Ovary (tissue), 9 donors: ENCODE results near the gene MDM2. TPM values are rescaled to one million over a fixed set of nuclear protein-coding genes. Genes with fewer than 3 reads are reported as not detected.

ENCODE experiments used
- DNase-seq, 5 donors: peaks; one replicate each; pipeline ENCODE4 v3.0.0-alpha.2; 2019 to 2020
- H3K27ac ChIP-seq, 2 donors: fragments of 200-600 bp; one replicate each; pipeline versions ENCODE4 v1.5.1 to v1.8.0; 2019 to 2022
- H3K27me3 ChIP-seq: fragments of 200-600 bp; one replicate; pipeline ENCODE4 v1.8.0; 2022
- H3K36me3 ChIP-seq: fragments of 200-600 bp; sonication (generic); one replicate; pipeline ENCODE4 v1.5.1; 2019
- H3K4me1 ChIP-seq: one replicate; pipeline ENCODE4 v1.8.1; 2013; ENCODE audit warnings: mild to moderate bottlenecking, moderate library complexity; ENCODE audit not compliant: insufficient read depth
- H3K4me3 ChIP-seq: fragments of 200-600 bp; sonication (generic); one replicate; pipeline ENCODE4 v1.5.1; 2017
- H3K9me3 ChIP-seq, 2 donors: fragments of 200-600 bp in 1 of 2; sonication (generic) in 1 of 2; one replicate each; pipeline versions ENCODE4 v1.5.1 to v1.8.1; 2013 to 2019; ENCODE audit warnings: mild to moderate bottlenecking in 1 of 2, moderate library complexity in 1 of 2
- EP300 ChIP-seq: sonication (generic); formaldehyde crosslinking; IDR thresholded peaks from one replicate; pipeline ENCODE4 v1.6.1; 2017; ENCODE audit warnings: antibody characterized with exemption
- POLR2A ChIP-seq: fragments of 450-650 bp; IDR thresholded peaks from one replicate; pipeline ENCODE4 v1.6.1; 2017; ENCODE audit warnings: antibody characterized with exemption, mild to moderate bottlenecking, moderate library complexity
- WGBS, 3 donors: extraction: QIAGEN DNeasy Blood & Tissue Kit in 1 of 3; methylation state at CpG; one replicate each; pipeline versions ENCODE4 v1.1.5 to v1.1.7; 2013 to 2017; 5-methylcytosine and 5-hydroxymethylcytosine counted together
- intact Hi-C, 4 donors: fragments of 100-400 bp; cut with DNase I; formaldehyde crosslinking; loops; one replicate each; pipeline versions ENCODE4 v1.11.0 to v1.15.1; 2022 to 2023
- polyA plus RNA-seq, 2 donors: library from polyadenylated mRNA; stranded (reverse); fragments of 200-250 nt in 1 of 2; fragments of 350-450 nt in 1 of 2; fragmentation: Illumina TruSeq in 1 of 2; extraction: RNeasy Lipid Tissue Mini Kit (QIAGEN cat#74804) in 1 of 2; gene quantifications; one replicate each; pipeline ENCODE4 v1.2.3, GENCODE V29; 2013 to 2014
- total RNA-seq, 7 donors: library from RNA; depleted of rRNA in 2 of 7; stranded (reverse); fragments of >200 nt in 2 of 7; fragmentation: NEBNext Ultra II Directional in 3 of 7; extraction: Animal tissue kit (Norgen Biotek cat#: 25700) in 3 of 7; gene quantifications; one replicate each; pipeline versions ENCODE4 v1.1.0 to v1.2.4, GENCODE V29; 2016 to 2023
- TF ChIP-seq, protein P1 (sequence below), 3 donors: fragments of 450-650 bp in 2 of 3; fragments of 200-600 bp in 1 of 3; IDR thresholded peaks; one replicate each; pipeline versions ENCODE4 v1.5.1 to v1.8.0; 2016 to 2022; ENCODE audit warnings: antibody characterized with exemption in 3 of 3, mild to moderate bottlenecking in 1 of 3
- donor health status: DM: no; HTN: no; CAD: no; lungs with moderate emphysema.
- donor health status: DM: no; HTN: no; CAD: no.
- donor health status: Bipolar disorder and iron deficiency.
- donor health status: DM: yes; HTN: yes; CAD: no.
- donor health status: DM: no; HTN: no; CAD: no.
- donor health status: DM: yes; HTN: yes; CAD: no.

The MDM2 gene
- total and polyA plus RNA-seq, 9 donors = 14.1 to 101 (median 68.4) TPM

DNA sequence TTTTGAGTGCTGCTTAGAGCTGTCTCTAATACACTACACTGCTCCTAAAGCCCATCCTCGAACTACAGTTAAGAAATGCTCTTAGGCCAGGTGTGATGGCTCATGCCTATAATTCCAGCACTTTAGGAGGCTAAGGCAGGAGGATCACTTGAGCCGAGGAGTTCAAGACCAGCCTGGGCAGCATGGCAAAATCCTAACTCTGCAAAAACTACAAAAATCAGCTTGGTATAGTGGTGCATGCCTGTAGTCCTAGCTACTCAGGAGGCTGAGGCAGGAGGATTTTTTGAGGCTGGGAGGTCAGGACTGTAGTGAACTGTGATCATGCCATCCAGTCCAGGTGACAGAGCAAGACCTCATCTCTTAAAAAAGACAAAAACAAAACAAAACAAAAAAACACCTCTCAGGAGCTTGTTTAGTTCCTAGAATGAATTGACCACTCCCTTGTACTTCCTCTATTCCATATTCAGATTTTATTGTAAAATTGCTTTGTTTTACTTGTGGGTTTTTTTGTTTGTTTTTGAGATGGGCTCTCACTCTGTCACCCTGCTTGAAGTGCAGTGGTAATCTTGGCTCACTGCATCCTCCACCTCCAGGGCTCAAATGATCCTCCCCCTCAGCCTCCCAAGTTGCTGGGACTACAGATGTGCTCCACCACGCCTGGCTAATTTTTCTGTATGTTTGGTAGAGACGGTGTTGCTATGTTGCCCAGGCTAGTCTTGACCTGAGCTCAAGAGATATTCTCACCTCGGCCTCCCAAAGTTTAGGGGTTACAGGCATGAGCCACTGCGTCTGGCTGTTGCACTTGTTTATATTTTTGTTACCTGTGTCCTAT is 13.6 kb downstream of the MDM2 start:
- H3K9me3 ChIP-seq = no peaks in the 10 kb centered on the region
- H3K4me3 ChIP-seq = no peak overlapping the region
- H3K4me1 ChIP-seq = no peaks in the 10 kb centered on the region
- DNase-seq = no peak
- H3K27ac ChIP-seq = no peak overlapping the region
- H3K27me3 ChIP-seq = no peaks in the 10 kb centered on the region
- no peaks in the 10 kb centered on the region for H3K36me3 ChIP-seq
- 86 to 92% (median 87%) methylated on average over 6 of the region's 6 CpGs for WGBS, 3 donors
- intact Hi-C loops = no loop called here
- TF ChIP-seq POLR2A = no peak
- TF ChIP-seq, protein P1, sequence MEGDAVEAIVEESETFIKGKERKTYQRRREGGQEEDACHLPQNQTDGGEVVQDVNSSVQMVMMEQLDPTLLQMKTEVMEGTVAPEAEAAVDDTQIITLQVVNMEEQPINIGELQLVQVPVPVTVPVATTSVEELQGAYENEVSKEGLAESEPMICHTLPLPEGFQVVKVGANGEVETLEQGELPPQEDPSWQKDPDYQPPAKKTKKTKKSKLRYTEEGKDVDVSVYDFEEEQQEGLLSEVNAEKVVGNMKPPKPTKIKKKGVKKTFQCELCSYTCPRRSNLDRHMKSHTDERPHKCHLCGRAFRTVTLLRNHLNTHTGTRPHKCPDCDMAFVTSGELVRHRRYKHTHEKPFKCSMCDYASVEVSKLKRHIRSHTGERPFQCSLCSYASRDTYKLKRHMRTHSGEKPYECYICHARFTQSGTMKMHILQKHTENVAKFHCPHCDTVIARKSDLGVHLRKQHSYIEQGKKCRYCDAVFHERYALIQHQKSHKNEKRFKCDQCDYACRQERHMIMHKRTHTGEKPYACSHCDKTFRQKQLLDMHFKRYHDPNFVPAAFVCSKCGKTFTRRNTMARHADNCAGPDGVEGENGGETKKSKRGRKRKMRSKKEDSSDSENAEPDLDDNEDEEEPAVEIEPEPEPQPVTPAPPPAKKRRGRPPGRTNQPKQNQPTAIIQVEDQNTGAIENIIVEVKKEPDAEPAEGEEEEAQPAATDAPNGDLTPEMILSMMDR (IDR thresholded peaks at IDR 0.05) = no peak

DNA sequence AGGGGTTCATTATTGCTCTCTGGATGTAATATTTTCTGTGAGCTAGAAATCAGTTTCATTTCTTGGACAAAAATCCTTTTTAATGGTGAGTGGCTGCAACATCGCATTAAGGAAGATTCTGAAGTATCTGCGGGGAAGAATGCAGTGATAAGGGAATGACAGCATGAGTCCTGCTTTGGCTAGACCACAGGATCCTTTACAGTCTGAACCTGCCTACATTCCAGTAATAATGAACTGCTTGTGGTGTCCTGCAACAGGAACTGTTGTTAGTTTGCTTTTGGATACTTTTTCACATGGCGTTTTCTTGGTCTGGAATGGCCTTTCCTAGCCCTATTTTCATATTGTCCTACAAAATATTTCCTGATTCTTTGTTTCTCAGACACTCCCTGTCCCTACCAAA is 15.7 kb downstream of the MDM2 start:
- intact Hi-C loops = no loop called here
- Histone ChIP-seq H3K27me3 (no peaks in the 10 kb centered on the region), H3K4me1 (no peaks in the 10 kb centered on the region), H3K36me3 (no peaks in the 10 kb centered on the region), H3K4me3 (no peak overlapping the region), H3K9me3 (no peaks in the 10 kb centered on the region), H3K27ac (no peak overlapping the region)
- TF ChIP-seq POLR2A (no peak), EP300 (no peak)
- TF ChIP-seq, protein P1 (IDR thresholded peaks at IDR 0.05) = no peak
- WGBS, 3 donors = 21 to 35% (median 34%) methylated on average over 3 of the region's 3 CpGs
- no peak for DNase-seq

DNA sequence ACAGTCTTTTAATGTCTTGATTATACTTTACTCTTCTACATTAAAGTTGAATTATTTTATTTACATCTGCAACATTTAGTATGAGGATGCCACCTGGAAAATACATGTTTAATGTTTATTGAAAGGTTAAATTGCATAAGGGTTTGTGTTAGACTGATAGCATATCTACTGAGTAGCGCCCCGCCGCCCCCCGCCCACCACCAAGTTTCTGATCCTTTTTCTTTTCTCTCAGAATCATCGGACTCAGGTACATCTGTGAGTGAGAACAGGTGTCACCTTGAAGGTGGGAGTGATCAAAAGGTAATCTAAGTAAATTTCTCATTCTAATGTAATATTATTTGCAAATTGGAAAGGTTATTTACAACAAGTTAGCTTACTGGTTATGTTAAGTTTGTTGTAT is 16.2 kb downstream of the MDM2 start:
- intact Hi-C loops = no loop called here
- Histone ChIP-seq H3K9me3 (no peaks in the 10 kb centered on the region), H3K4me1 (no peaks in the 10 kb centered on the region), H3K27me3 (no peaks in the 10 kb centered on the region), H3K36me3 (no peaks in the 10 kb centered on the region), H3K27ac (no peak overlapping the region), H3K4me3 (no peak overlapping the region)
- no peak for TF ChIP-seq EP300
- TF ChIP-seq, protein P1 (IDR thresholded peaks at IDR 0.05) = no peak
- no peak for TF ChIP-seq POLR2A
- DNase-seq = no peak
- 91 to 93% (median 93%) methylated on average over 5 of the region's 5 CpGs for WGBS, 3 donors

DNA sequence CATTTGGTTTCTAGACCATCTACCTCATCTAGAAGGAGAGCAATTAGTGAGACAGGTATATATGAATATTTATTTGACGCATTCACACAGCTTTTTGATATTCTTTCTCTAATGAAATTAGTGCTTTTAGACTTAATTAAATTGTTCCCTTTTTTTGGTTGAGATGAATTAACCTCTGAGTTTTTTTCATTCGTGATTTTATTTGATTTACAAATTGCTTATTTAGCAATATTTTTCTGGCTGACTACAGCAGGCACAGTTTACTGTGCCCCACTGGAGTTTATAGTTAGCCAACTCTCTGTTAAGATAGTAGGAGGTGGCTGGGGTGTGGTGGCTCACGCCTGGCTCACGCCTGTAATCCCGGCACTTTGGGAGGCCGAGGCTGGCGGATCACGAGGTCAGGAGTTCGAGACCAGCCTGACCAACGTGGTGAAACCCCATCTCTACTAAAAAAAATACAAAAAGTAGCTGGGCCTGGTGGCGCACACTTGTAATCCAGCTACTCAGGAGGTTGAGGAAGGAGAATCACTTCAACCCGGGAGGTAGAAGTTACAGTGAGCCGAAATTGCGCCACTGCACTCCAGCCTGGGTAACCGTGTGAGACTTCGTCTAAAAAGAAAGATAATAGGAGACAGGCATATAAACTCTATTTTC is 16.7 kb downstream of the MDM2 start:
- no peak for DNase-seq
- Histone ChIP-seq H3K27ac (no peak overlapping the region), H3K9me3 (no peaks in the 10 kb centered on the region), H3K27me3 (no peaks in the 10 kb centered on the region), H3K4me1 (no peaks in the 10 kb centered on the region), H3K36me3 (no peaks in the 10 kb centered on the region), H3K4me3 (no peak overlapping the region)
- 93 to 95% (median 94%) methylated on average over 16 of the region's 16 CpGs for WGBS, 3 donors
- intact Hi-C loops = no loop called here
- TF ChIP-seq, protein P1 (IDR thresholded peaks at IDR 0.05) = no peak
- TF ChIP-seq POLR2A (no peak), EP300 (no peak)
